Astrocyte of the cerebellum (primary cell): ENCODE data around the gene QSOX1.

Experiments used
- DNase-seq: peaks from one replicate; pipeline ENCODE4 v3.0.0-alpha.2; 2011; ENCODE audit warnings: low read depth
- H3K4me3 ChIP-seq: 2 replicates; pipeline ENCODE4 v1.5.1; 2011; ENCODE audit warnings: mild to moderate bottlenecking, low read depth, low read length, moderate library complexity
- in situ Hi-C: cut with HindIII; loops from 2 replicates; pipeline ENCODE4 v1.10.0; 2017; ENCODE audit warnings: low sequenced_read_pairs
- TF ChIP-seq, protein P1 (sequence below): IDR thresholded peaks from 2 replicates; pipeline ENCODE4 v1.5.1; 2012; ENCODE audit warnings: low read length, low read depth, moderate library complexity, mild to moderate bottlenecking; ENCODE audit errors: missing control alignments

The QSOX1 gene

DNA sequence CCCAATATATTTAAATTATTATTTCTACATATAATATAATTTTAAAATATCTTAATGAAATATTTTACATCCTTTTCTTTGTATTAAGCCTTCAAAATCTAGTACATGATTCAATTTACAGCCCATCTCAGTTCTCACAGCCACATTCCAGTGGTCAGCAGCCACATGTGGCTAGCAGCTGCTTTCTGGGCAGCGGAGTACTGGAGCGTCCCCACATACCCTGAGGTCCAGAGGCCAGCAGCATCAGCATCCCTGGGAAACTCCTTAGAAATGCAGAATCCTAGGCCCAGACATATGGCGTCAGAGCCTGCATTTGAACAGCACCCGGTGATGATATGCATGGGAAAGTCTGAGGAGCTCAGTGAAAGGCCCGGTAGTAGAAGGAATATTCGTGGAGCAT lies 66.8 kb downstream of the QSOX1 start:
- TF ChIP-seq, protein P1, sequence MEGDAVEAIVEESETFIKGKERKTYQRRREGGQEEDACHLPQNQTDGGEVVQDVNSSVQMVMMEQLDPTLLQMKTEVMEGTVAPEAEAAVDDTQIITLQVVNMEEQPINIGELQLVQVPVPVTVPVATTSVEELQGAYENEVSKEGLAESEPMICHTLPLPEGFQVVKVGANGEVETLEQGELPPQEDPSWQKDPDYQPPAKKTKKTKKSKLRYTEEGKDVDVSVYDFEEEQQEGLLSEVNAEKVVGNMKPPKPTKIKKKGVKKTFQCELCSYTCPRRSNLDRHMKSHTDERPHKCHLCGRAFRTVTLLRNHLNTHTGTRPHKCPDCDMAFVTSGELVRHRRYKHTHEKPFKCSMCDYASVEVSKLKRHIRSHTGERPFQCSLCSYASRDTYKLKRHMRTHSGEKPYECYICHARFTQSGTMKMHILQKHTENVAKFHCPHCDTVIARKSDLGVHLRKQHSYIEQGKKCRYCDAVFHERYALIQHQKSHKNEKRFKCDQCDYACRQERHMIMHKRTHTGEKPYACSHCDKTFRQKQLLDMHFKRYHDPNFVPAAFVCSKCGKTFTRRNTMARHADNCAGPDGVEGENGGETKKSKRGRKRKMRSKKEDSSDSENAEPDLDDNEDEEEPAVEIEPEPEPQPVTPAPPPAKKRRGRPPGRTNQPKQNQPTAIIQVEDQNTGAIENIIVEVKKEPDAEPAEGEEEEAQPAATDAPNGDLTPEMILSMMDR: no peak
- DNase-seq: peak; percentile 8
- in situ Hi-C loops: no loop called here
- H3K4me3 ChIP-seq: no peak overlapping the region

DNA sequence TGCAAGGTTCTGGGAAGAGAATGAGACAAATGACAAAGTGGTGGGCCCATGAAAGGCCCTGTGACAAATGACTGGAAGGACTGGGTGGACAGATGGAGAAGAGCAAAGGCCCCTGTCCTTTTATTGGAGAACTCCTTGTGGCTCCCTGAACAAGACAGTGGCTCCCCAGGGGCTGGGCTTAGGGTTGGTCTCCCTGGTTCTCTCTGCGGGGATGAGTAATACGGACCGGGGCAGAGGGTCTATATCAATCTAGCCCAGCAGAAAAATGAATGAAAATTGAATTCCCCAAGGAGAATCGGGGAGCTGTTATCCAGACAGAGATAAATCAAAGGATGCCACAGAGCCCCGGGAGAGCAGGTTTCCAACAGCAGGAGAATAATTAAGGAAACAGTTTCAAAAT lies 70.2 kb downstream of the QSOX1 start:
- DNase-seq: no peak
- no peak overlapping the region for H3K4me3 ChIP-seq
- in situ Hi-C loops: no loop called here
- TF ChIP-seq, protein P1: no peak

DNA sequence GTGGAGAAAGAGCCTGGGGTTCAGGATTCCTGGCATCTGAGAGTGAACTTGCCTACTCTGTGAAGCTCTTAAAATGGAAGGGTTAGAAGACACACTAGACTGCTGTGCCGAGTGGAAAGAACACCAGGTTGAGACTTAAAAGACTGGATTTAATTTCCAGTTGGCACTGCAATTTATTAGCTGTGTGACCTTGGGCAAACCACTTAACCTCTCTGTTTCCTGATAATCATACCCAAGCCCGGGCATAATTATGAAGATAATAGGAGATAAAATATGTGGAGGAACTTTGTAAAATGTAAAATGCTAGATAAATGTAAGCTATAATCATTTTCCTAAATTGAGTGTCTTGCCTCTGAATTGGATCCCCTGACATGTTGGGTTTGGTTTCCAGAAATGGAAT lies 70.7 kb downstream of the QSOX1 start:
- in situ Hi-C loops: no loop called here
- H3K4me3 ChIP-seq: no peak overlapping the region
- TF ChIP-seq, protein P1: no peak
- DNase-seq: no peak

DNA sequence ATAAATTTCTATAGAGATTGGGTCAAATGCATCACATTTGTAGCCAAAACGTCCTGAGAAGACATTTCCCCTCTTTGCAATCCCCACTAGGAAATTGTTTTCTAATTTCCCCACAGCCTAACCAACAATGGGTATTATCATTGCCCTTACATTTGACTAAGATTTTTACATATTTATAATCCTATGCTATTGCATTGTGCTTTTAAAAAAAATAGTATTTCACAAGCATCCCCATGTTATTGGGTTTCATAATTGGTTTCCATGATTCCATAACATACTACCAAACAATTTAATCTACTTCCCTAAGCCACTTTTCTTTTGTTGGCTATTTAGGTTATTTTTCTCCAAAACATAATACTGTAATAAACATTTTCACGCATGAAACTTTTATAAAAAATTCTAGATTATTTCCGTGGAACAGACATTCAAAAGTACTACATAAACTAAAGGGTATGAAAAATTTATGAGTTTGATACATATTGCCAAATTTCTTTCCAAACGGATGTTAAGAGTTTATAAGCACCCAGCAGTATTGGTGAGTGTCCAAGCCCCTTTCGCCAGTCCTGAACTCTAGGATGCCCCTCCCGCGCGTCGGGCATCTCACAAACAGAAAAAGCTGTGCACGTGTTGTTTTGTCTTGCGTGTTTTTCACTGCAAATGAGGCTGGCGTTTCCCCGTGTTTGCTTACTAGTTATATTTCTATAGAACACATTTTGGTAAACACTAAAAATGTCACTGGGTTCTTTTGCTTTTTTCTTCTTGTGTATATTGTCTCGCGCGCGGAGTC lies 73.4 kb downstream of the QSOX1 start:
- no peak overlapping the region for H3K4me3 ChIP-seq
- no peak for DNase-seq
- in situ Hi-C loops: no loop called here
- TF ChIP-seq, protein P1: no peak

DNA sequence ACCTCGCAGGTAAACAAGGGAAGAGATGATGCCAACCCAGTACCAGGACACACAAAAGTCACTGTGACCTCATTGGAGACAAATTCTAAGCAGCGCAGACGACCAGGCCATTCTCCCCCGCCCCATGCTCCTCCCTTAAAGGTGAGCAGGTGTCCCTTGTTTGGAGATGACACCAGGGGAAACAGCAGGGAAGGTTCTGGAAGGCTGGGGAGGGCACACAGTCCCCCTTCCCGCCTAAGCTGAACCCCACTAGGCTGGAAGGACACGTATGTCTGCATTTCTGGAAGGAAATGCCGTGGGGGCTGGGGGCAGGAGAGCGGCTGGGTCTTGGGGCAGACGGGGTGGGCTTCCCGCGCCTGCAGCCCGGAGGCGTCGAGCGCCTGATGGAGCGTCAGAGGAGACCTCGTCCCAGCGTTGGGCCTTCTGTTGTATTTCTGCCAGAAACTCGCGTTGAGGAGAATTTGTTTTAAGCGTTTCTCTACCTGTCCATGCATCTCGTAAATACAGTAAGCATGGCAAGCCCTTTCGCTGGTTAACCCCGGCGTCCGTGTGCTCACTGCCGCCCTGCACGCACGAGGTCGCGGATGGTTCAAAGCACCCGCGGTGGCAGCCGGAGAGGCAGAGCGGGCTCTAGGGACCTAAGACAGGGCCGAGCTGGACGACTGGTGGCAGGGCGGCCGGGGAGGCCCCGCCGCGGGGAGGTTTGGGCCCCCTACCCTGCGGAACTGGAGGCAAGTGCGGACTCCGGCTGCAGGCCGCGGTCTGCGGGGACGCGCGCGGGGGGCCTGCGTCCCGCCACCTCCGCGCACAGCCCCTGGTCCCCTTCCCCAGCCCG lies 74.2 kb downstream of the QSOX1 start:
- no peak for DNase-seq
- TF ChIP-seq, protein P1: no peak
- H3K4me3 ChIP-seq: peak overlapping the region; percentile 44
- in situ Hi-C loops: no loop called here

DNA sequence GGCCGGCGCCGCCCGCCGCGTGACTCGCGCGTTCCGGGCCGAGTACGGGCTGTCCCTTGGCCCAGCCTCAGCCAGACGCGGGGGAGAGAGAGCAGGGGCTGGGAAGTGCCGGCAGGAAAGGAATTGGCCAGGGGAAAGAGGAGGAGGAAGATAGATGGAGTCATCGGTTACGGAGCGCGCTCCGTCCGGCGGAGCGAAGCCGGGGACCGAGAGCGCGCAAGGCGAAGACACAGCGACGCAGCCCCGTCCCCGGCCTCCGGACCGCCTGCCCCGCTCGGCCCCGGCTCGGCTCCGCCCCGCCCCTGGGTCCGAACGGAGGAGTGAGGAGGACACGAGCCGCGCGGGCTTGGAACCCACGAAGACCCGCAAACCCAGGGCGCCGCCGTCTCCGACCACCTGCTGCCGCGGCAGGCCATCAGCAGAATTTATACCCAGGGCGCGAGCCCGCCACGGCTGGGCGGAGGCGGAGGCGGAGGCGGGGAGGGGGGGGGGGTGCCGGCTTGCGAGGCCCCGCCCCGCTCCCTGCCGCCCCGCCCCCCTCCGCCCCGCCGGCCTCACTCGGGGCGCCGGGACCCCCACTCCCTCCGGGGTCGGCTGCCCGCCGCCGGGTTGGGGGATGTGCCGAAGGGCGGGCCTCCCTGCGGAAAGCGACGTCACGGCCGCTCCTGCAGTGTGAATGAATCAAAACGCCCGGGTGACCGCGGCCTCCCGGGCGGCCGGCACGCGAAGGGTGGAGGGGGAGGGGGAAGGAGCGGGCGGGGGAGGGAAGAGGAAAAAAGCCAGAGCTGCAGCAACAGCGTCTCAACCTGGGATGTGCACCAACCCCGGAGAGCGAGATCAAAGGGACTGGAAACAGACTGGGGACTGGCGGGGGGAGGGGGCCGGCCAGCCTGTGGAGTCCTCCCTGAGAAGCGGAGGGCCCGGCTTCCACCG lies 75.1 kb downstream of the QSOX1 start, which contains the start of gene LHX4:
TSS of gene LHX4 (plus strand) at position 782 of the 933 bp plus-strand sequence. CDS start 266 bp downstream, outside the sequence.
- in situ Hi-C loops: no loop called here
- H3K4me3 ChIP-seq: peak within 1 kb of the TSS; percentile 44
- no peak for DNase-seq
- TF ChIP-seq, protein P1: no peak
